G401 (cell line): ENCODE results near the gene OR9A2. TPM values are rescaled to one million over a fixed set of nuclear protein-coding genes. Genes with fewer than 3 reads are reported as not detected.

Source experiments
- DNase-seq: peaks from one replicate; pipeline ENCODE4 v3.0.0-alpha.2; 2015; ENCODE audit warnings: low spot score
- in situ Hi-C: cut with HindIII; loops from 2 replicates; pipeline ENCODE4 v1.10.0; 2016; ENCODE audit warnings: low sequenced_read_pairs, mixed read lengths
- total RNA-seq: library from RNA; depleted of rRNA; stranded (reverse); fragments of >200 nt; shearing (Covaris generic); gene quantifications from 2 replicates; pipeline ENCODE4 v1.2.3, GENCODE V29; 2014

Gene OR9A2
- total RNA-seq, 1 experiment from 2014 or later, result not detected

GRCh38 chr7:143027683-143028082 lies 751 bp upstream of the OR9A2 start:
- in situ Hi-C loops, result no loop called here
- no peak for DNase-seq

DNA sequence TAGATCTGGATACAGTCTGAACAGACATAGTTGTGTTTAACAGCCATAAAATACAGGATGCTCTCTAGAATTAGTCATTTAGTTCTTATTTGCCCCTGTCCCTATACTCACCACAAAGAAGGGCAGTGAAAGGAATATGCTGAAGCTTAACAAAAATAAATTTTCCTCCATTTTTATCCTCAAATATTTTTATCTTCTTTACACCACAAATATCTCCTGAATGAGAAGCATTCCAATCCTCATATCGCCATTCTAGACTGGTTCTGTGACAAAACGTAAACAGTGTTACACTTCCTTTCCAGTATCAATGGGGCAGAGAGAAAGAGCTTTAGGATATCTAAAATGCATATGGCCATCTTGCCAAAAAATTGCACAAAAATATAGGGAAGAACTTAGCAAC lies 1.6 kb downstream of the OR9A2 start:
- DNase-seq, result no peak
- in situ Hi-C loops, result no loop called here

DNA sequence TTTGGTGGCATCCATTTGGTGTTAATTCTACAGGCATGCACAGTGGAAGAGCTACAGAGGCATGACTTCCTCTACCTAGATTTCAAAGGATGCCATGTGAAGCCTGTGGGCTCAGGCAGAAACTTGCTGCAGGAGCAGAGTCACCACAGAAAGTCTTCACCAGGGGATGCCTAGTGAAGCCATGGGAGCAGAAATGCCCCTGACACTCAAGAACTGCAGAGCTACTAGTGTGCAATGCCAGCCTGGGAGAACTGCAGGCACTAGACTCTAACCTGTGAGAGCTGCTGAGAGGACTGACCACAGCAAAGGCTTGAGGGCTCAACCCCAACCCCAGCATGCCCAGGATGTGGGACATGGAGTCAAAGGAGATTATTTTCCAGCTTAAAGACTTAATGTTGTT lies 3.9 kb downstream of the OR9A2 start:
- no peak for DNase-seq
- in situ Hi-C loops, result loop anchor here (25.0 kb wide), 1 partner anchor 189 kb away; the partner anchor contains the start of gene TAS2R40

- in situ Hi-C loops, result loop anchor here (25.0 kb wide), 1 partner anchor 193 kb away; the partner anchor contains the start of gene TAS2R40
These were observed 8.0 kb downstream of the OR9A2 start for GRCh38 chr7:143018931-143019330.

DNA sequence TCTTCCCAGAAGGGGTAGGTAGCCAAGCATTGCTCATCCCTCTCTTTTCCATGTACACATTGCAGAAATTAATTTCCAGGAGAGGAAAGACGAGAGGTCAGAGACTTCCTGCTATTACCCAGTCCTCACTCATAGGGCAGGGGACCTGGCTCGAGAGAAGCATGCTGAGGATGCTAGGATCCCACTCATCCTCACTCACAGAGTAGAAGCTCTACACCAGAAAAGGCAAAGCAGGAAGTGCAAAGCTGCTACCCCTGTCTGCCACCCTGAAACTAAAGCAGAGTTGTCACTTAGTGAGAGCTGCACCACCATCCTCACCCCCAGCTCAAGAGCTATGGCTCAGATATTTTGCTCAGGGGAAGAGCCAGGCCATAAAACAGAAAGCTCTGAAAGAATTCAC lies 9.9 kb downstream of the OR9A2 start:
- DNase-seq, result no peak
- in situ Hi-C loops, result loop anchor here (25.0 kb wide), 1 partner anchor 195 kb away; the partner anchor contains the start of gene TAS2R40

More at GRCh38 chr7:143018931-143019330, 8.0 kb downstream of the OR9A2 start:
- no peak for DNase-seq

- no peak for DNase-seq
- in situ Hi-C loops, result loop anchor here (25.0 kb wide), 1 partner anchor 196 kb away; the partner anchor contains the start of gene TAS2R40
These were observed 10.9 kb downstream of the OR9A2 start for GRCh38 chr7:143015926-143016490.

DNA sequence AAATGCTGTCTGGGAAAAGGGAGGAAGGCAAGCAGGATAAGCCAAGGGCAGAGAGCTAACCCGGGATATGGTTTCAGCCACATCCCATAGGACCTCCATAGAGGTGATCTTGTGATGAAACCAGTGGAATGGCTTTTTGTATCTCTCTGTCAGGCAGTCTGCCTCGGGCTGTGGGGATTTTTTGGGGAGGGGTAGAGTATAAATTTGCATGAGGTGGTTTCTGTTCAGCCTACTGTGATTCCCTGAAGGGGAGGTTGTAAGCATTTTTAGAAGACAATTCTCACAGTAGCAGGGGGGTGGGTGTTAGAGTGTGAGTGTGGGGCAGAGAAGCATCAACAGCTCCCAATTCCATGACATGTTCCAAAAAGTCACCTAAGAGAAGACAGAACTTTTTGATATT lies 11.8 kb downstream of the OR9A2 start:
- no peak for DNase-seq
- in situ Hi-C loops, result loop anchor here (25.0 kb wide), 1 partner anchor 197 kb away; the partner anchor contains the start of gene TAS2R40

- in situ Hi-C loops, result loop anchor here (25.0 kb wide), 1 partner anchor 198 kb away; the partner anchor contains the start of gene TAS2R40
- DNase-seq, result no peak
These were observed 13.0 kb downstream of the OR9A2 start for GRCh38 chr7:143013893-143014292.

DNA sequence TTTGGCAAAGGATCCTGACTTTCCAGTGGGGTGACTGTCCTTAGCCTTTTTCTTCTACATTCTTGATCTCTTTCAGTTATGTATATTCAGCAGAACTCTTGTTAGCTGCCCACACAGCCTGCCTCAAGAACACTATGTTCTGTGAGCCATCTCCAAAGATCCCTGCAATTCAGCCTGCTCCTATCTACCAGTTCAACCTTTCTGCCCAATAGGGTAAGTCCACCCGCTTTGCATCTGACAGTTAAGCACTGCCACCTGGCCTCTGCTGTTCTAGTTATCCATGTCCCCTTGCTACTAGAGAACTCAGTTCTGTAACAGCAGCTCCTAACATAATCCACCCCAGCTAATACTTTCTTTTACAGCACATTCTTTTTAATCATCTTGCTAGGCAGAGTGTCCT lies 13.5 kb downstream of the OR9A2 start:
- in situ Hi-C loops, result loop anchor here (25.0 kb wide), 1 partner anchor 199 kb away; the partner anchor contains the start of gene TAS2R40
- no peak for DNase-seq

- in situ Hi-C loops, result loop anchor here (25.0 kb wide), 1 partner anchor 200 kb away; the partner anchor contains the start of gene TAS2R40
- no peak for DNase-seq
These were observed 14.5 kb downstream of the OR9A2 start for GRCh38 chr7:143012409-143012808.

GRCh38 chr7:143012001-143012400 lies 14.9 kb downstream of the OR9A2 start:
- DNase-seq, result no peak
- in situ Hi-C loops, result loop anchor here (25.0 kb wide), 1 partner anchor 200 kb away; the partner anchor contains the start of gene TAS2R40

- DNase-seq, result peak; percentile 51
- in situ Hi-C loops, result loop anchor here (25.0 kb wide), 1 partner anchor 204 kb away; the partner anchor contains the start of gene TAS2R40
These were observed 18.7 kb downstream of the OR9A2 start for GRCh38 chr7:143008007-143008901.

DNA sequence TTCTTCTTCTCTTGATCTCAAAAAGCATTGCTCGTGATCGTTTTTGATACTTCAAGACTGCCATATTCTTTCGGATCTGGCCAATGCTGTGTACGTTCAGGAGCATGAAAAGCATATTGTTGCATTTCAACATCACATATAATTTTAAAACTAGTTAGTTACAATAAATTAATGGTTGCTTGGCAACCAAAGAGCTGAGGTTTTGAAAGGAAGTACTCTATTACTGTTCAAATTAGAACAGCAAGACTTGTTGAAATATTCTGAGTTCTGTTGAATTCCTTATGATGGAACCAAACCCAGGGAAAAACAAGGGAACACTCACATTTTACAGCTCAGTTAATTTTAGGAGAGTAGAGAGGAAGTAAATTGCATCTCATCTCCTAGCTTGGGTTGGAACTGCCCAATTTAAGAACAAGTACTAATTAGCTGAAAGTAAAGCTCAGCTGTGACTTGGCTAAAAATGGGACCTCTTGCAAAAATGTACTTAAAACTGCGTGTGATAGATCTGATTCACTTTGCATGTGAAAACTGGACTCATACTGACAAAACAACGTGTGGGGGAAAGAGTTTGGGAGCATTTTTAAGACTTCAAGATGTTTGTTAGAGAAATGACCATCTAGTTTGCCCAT lies 21.2 kb downstream of the OR9A2 start:
- DNase-seq, result no peak
- in situ Hi-C loops, result loop anchor here (25.0 kb wide), 1 partner anchor 207 kb away; the partner anchor contains the start of gene TAS2R40

DNA sequence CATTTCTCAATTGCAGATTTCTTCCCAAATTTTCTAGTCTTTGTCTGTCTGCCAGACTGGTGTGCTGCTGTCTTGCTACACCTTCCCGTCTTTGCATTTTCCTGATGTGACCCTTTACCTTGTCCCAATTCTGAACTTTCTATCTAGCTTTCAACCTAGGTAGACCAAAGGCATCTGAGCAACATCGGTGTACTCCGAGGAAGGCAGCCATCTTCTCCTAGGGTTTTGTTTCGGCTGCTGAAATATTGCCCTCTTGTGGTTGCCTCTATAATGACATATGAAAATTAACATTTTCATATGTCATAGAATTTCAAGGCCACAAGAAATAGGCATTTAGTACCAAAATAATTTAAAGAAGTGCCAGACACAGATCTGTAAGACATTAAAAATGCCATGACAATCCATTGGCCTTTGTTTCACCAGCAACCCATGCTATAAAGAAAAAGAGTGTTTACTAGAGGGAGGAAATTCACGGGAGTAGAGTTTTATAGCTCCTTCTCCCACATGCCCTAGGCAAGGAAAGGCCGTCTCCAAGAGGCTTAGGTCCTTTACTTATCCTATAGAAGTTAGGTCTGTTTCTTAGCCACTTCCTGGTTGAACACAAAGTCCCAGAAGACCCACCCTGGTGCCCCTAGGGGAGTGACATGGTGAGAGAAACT lies 23.4 kb downstream of the OR9A2 start:
- in situ Hi-C loops, result loop anchor here (25.0 kb wide), 1 partner anchor 209 kb away; the partner anchor contains the start of gene TAS2R40
- peak; percentile 25 for DNase-seq

- no peak for DNase-seq
- in situ Hi-C loops, result loop anchor here (25.0 kb wide), 1 partner anchor 209 kb away; the partner anchor contains the start of gene TAS2R40
These were observed 24.0 kb downstream of the OR9A2 start for GRCh38 chr7:143002898-143003297.

GRCh38 chr7:143002106-143002505 lies 24.8 kb downstream of the OR9A2 start:
- in situ Hi-C loops, result loop anchor here (25.0 kb wide), 1 partner anchor 210 kb away; the partner anchor contains the start of gene TAS2R40
- DNase-seq, result no peak

GRCh38 chr7:143000648-143001047 lies 26.3 kb downstream of the OR9A2 start:
- DNase-seq, result no peak
- in situ Hi-C loops, result loop anchor here (25.0 kb wide), 1 partner anchor 212 kb away; the partner anchor contains the start of gene TAS2R40

GRCh38 chr7:142999793-143000192 lies 27.1 kb downstream of the OR9A2 start:
- no peak for DNase-seq
- in situ Hi-C loops, result loop anchor here (25.0 kb wide), 1 partner anchor 213 kb away; the partner anchor contains the start of gene TAS2R40
